Measurements from ENCODE around the gene CDH23.

GRCh38 chr10:71762324-71762723 is 365.6 kb downstream of the CDH23 start:
- TF ChIP-seq, protein P1, sequence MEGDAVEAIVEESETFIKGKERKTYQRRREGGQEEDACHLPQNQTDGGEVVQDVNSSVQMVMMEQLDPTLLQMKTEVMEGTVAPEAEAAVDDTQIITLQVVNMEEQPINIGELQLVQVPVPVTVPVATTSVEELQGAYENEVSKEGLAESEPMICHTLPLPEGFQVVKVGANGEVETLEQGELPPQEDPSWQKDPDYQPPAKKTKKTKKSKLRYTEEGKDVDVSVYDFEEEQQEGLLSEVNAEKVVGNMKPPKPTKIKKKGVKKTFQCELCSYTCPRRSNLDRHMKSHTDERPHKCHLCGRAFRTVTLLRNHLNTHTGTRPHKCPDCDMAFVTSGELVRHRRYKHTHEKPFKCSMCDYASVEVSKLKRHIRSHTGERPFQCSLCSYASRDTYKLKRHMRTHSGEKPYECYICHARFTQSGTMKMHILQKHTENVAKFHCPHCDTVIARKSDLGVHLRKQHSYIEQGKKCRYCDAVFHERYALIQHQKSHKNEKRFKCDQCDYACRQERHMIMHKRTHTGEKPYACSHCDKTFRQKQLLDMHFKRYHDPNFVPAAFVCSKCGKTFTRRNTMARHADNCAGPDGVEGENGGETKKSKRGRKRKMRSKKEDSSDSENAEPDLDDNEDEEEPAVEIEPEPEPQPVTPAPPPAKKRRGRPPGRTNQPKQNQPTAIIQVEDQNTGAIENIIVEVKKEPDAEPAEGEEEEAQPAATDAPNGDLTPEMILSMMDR (IDR thresholded peaks at IDR 0.05): no peak
- no peak for TF ChIP-seq POLR2A (IDR thresholded peaks at IDR 0.05)
